ENCODE measurements around the gene EBF3. TPM values are rescaled to one million over a fixed set of nuclear protein-coding genes. Genes with fewer than 3 reads are reported as not detected.

Gene EBF3
- total RNA-seq, 6 experiments from 2014 or later, result 0.12 TPM; not detected in 5

DNA sequence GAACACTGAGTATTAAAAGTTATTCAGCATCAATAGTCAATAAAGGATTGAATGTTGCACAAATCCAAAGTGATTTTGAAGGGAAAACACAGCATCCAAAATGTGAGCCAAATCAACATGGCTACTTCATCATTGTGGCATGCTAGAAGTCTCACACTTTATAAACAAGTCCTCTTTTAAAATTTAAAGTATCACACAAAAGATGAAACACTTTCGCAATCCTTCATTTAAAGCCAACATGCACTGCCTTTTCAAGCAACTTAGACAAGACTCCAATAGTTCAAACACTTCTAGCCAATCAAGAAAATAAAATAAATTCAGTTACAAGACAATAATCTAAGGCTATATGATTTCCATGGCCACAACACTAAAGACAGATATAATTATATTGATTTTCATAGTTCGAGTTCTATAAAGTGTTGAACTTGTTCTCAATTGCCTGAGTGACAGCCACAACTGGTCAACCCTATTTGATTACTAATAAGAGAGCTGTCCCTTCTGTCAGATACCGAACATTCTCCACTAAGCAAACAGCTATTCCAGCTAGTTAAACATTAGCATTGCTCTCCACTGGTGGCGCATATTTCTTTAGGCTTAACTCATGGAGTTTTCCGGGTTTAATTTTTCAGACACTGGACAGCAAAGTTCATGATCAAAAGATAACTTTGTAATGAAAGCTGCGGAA is 8.3 kb downstream of the EBF3 start:
- WGBS (ENCODE audit: insufficient coverage, low coverage, low lambda C conversion rate, missing lambda C conversion rate), result 28% methylated on average over 6 of the region's 6 CpGs
- no peak for DNase-seq

DNA sequence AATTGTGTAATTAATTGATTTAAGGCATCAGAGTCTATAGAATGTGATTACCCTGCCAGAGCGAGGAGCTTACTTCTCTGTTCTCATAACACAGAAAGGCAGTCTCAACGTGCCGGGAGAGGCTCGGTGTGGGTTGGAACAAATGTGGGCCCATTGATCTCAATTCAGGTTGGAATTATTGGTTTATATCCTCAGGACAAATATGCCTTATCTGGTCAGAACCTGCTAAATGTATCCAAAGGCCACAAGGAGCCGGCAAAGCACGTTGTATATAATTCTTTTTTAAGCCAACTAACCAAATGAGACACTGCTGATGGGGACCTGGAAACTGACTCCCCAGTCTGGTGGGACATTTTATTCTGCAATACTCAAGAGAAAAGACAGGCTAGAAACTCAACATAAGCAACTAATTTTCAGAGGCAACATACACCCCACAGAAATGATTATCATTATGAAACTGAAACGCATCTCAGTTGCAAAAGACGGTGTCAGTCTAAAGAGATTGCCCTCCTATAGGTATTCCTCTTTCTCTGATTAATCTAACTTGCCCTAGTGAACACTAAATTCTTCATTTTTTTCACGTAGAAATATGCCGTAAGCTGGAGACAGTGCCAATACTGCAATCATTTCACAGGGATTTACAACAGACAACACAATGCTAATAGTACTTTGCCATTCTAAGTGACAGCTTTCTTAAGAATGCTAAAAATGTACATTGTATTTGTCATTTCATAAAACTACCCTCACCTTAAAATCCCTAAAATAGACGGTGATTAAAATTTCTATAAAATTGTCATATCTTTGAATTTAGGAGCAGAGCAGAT is 9.4 kb downstream of the EBF3 start:
- no peak for DNase-seq
- intact Hi-C loops (cut with DNase I), result no loop called here
- TF ChIP-seq, protein P1, sequence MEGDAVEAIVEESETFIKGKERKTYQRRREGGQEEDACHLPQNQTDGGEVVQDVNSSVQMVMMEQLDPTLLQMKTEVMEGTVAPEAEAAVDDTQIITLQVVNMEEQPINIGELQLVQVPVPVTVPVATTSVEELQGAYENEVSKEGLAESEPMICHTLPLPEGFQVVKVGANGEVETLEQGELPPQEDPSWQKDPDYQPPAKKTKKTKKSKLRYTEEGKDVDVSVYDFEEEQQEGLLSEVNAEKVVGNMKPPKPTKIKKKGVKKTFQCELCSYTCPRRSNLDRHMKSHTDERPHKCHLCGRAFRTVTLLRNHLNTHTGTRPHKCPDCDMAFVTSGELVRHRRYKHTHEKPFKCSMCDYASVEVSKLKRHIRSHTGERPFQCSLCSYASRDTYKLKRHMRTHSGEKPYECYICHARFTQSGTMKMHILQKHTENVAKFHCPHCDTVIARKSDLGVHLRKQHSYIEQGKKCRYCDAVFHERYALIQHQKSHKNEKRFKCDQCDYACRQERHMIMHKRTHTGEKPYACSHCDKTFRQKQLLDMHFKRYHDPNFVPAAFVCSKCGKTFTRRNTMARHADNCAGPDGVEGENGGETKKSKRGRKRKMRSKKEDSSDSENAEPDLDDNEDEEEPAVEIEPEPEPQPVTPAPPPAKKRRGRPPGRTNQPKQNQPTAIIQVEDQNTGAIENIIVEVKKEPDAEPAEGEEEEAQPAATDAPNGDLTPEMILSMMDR (IDR thresholded peaks at IDR 0.05), result no peak
- no peak for TF ChIP-seq POLR2A (IDR thresholded peaks at IDR 0.05)
- no peak for ATAC-seq
- no peaks in the 10 kb centered on the region for H3K36me3 ChIP-seq
- H3K4me1 ChIP-seq, result peaks cover 0 to 9% (median 0%) of the 10 kb centered on the region in 4 donors
- WGBS (ENCODE audit: insufficient coverage, low coverage, low lambda C conversion rate, missing lambda C conversion rate), result 80% methylated on average over 11 of the region's 11 CpGs
- peaks cover 16 to 41% of the 10 kb centered on the region in 2 donors for H3K27me3 ChIP-seq
- no peaks in the 10 kb centered on the region for H3K9me3 ChIP-seq
- no peak overlapping the region for H3K27ac ChIP-seq
- no peak overlapping the region for H3K4me3 ChIP-seq

More for the DNA sequence above, 8.3 kb downstream of the EBF3 start:
- Histone ChIP-seq H3K27ac (no peak overlapping the region), H3K4me3 (no peak overlapping the region), H3K27me3 (peaks cover 16 to 49% of the 10 kb centered on the region in 2 donors), H3K9me3 (no peaks in the 10 kb centered on the region), H3K36me3 (no peaks in the 10 kb centered on the region), H3K4me1 (peaks cover 0 to 9% (median 0%) of the 10 kb centered on the region in 4 donors)
- TF ChIP-seq, protein P1 (IDR thresholded peaks at IDR 0.05), result no peak
- no peak for TF ChIP-seq POLR2A (IDR thresholded peaks at IDR 0.05)
- peak; percentile 58 to 96 (median 61) for ATAC-seq
- intact Hi-C loops (cut with DNase I), result no loop called here

DNA sequence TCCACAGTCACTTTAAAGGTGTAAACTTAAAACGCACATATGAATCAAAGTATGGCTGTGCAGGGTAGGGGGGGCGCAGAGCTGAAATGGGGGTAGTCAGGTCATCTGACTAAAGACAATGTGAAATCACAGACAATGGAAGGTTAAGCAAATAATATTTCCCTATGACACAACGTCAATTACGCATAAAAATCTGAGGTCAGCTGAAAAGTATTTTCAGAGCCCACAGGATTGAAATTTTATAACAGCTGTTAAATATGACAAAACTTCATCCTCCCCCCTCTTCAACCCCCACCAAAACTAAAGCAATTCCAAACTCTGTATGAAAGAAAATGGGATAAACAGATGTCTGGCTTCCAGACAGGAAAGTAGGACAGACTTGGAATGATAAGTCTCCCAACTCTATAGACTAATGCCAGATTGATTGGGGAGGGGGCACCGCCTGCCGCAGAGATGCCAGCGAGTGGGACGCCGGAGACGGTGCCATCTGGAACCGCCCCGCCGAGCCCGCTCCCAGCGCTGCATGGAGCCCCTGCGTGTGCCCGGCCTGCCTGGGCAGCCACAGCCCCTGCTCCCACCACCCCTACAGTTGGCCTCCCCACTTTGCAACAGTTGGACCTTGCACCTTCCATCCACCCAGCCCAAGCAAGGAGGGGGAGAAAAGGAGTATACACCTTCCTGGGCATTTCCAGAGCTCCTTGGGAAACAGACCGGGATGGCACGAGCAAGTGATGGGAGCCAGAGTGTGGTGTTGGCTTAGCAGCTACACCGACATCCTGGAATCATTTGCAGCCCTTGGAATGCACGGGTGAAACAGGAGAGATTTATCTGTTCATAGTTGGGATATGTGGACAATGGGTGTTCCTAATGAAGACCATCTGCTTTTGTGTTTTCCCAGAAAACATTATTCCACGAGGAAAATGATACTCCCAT is 10.7 kb downstream of the EBF3 start:
- intact Hi-C loops (cut with DNase I), result no loop called here
- H3K9me3 ChIP-seq, result no peaks in the 10 kb centered on the region
- peaks cover 4 to 29% of the 10 kb centered on the region in 2 donors for H3K27me3 ChIP-seq
- ATAC-seq (peak in 1 of 4 donors; percentile 33), DNase-seq (no peak)
- 75% methylated on average over 9 of the region's 22 CpGs for WGBS (ENCODE audit: insufficient coverage, low coverage, low lambda C conversion rate, missing lambda C conversion rate)
- no peak overlapping the region for H3K4me3 ChIP-seq
- no peaks in the 10 kb centered on the region for H3K36me3 ChIP-seq
- peaks cover 0 to under 1% (median 0%) of the 10 kb centered on the region in 4 donors for H3K4me1 ChIP-seq
- H3K27ac ChIP-seq, result no peak overlapping the region
- TF ChIP-seq, protein P1 (IDR thresholded peaks at IDR 0.05), result no peak
- TF ChIP-seq POLR2A (IDR thresholded peaks at IDR 0.05), result no peak

DNA sequence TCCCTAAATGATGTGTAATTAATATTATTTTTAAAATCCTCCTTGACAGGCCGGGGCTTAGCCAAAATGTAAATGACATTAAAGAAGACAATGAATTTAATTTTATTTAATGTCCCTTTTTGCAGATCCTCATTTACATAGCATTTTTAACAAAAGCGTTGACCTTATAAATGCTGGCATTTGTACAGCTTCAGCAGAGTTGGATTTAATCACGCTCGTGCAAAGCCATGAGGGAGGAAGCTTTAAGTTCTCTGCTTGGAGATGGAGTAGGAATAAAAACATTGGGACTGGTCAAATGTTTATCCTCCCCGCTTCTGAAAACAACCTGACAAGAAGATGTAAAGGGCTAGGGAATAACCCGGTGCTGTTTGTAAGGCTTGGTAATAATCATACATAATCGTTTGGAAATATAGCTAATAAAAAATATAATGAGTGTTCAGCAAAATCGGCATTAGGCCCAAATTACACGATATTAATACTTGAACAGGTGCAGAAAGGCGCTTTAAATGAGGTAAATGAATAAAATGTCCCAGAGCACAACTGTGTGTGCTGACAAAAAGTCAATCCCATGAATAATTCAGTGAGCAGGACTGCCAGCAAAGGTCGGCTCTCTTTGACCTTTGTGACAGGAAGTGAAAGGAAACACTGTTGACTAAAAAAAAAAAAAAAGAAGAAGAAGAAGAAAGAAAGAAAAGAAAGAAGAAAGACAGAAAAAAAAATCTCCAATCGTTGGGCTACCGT is 11.5 kb downstream of the EBF3 start:
- no peak overlapping the region for H3K27ac ChIP-seq
- intact Hi-C loops (cut with DNase I), result no loop called here

More for the DNA sequence above, 11.5 kb downstream of the EBF3 start:
- H3K4me1 ChIP-seq, result no peaks in the 10 kb centered on the region
- H3K4me3 ChIP-seq, result no peak overlapping the region
- ATAC-seq (no peak), DNase-seq (no peak)
- H3K36me3 ChIP-seq, result no peaks in the 10 kb centered on the region
- 63% methylated on average over 13 of the region's 13 CpGs for WGBS (ENCODE audit: insufficient coverage, low coverage, low lambda C conversion rate, missing lambda C conversion rate)
- H3K27me3 ChIP-seq, result peaks cover 0 to 21% of the 10 kb centered on the region in 2 donors
- no peaks in the 10 kb centered on the region for H3K9me3 ChIP-seq
- no peak for TF ChIP-seq POLR2A (IDR thresholded peaks at IDR 0.05)
- TF ChIP-seq, protein P1 (IDR thresholded peaks at IDR 0.05), result no peak
